HepG2 (cell line): ENCODE measurements around the gene DCTN2. TPM values are rescaled to one million over a fixed set of nuclear protein-coding genes. Genes with fewer than 3 reads are reported as not detected.

ENCODE experiments used
- ATAC-seq: fragments of 200-7000 bp; cut with Tn5 transposase; 3 replicates; pipeline ENCODE4 v1.9.1; 2020; ENCODE audit warnings: mild to moderate bottlenecking, moderate library complexity
- BruUV-seq: library from RNA; stranded (reverse); fragments of 400-500 nt; replicated peaks from 2 replicates; lab custom pipeline; 2021; lab: Mats Ljungman, UMichigan
- CTCF ChIA-PET: fragments of 300-600 bp; formaldehyde crosslinking; extraction: SDS; loops from one replicate; lab custom pipeline; 2021; ENCODE audit warnings: low total read pairs, inconsistent platforms, low intra/inter-chr PET ratio; lab: Yijun Ruan, JAX
- POLR2A ChIA-PET: fragments of 350-600 bp; sonication (Branson Sonifier 250); formaldehyde crosslinking; loops from one replicate; lab custom pipeline; 2020; ENCODE audit warnings: antibody characterized with exemption, inconsistent platforms; lab: Yijun Ruan, JAX
- DNase-seq: peaks from one replicate; pipeline ENCODE4 v3.0.0-alpha.2; 2015; ENCODE audit warnings: low spot score
- FAIRE-seq: peaks from 3 replicates; lab custom pipeline; 2011; peaks lifted over from hg19 to GRCh38; lab: Jason Lieb, UNC
- H2AFZ ChIP-seq: one replicate; pipeline ENCODE4 v1.6.1; 2011; ENCODE audit warnings: low read length, inconsistent platforms
- H3K27ac ChIP-seq: fragments of 300-600 bp; 3 replicates; pipeline ENCODE4 v1.8.0; 2011; ENCODE audit warnings: mixed run types, mild to moderate bottlenecking, mixed read lengths, low read length, inconsistent platforms; ENCODE audit not compliant: insufficient read depth; ENCODE audit errors: extremely low read length
- H3K27me3 ChIP-seq, 2 experiments: fragments of 200-600 bp in 1 of 2; 2 replicates in 1 of 2; 3 replicates in 1 of 2; pipeline versions ENCODE4 v1.6.0 to v1.8.0; 2011; ENCODE audit warnings: low read length in 2 of 2, mild to moderate bottlenecking in 2 of 2, moderate library complexity in 2 of 2, inconsistent platforms in 1 of 2; ENCODE audit not compliant: insufficient read depth in 2 of 2, control insufficient read depth in 1 of 2
- H3K36me3 ChIP-seq, 2 experiments: fragments of 200-600 bp in 1 of 2; replicated peaks in 1 of 2; 2 replicates in 1 of 2; 3 replicates in 1 of 2; pipeline versions ENCODE4 v1.5.1 to v1.8.0; 2011; ENCODE audit warnings: low read length in 2 of 2, inconsistent platforms in 1 of 2; ENCODE audit not compliant: insufficient read depth in 2 of 2, control insufficient read depth in 1 of 2
- H3K4me1 ChIP-seq: 2 replicates; pipeline ENCODE4 v1.5.1; 2012; ENCODE audit warnings: low read length, inconsistent platforms; ENCODE audit not compliant: insufficient read depth
- H3K4me2 ChIP-seq: 2 replicates; pipeline ENCODE4 v1.6.0; 2011; ENCODE audit warnings: low read depth, low read length, inconsistent platforms
- H3K4me3 ChIP-seq, 3 experiments: fragments of 200-600 bp in 1 of 3; sonication (generic), shearing (Covaris generic) in 1 of 3; replicated peaks in 1 of 3; 2 replicates each; pipeline ENCODE4 v1.5.1; 2011 to 2016; ENCODE audit warnings: low read length in 3 of 3, inconsistent platforms in 2 of 3, low read depth in 2 of 3, mild to moderate bottlenecking in 2 of 3, control low read depth in 1 of 3, mixed read lengths in 1 of 3; ENCODE audit not compliant: insufficient read depth in 1 of 3
- H3K79me2 ChIP-seq: one replicate; pipeline ENCODE4 v1.6.1; 2011; ENCODE audit warnings: low read length, inconsistent platforms; ENCODE audit not compliant: insufficient read depth
- H3K9ac ChIP-seq: 2 replicates; pipeline ENCODE4 v1.6.0; 2011; ENCODE audit warnings: mild to moderate bottlenecking, low read depth, low read length, inconsistent platforms; ENCODE audit not compliant: insufficient read depth
- H3K9me3 ChIP-seq: 2 replicates; pipeline ENCODE4 v1.5.1; 2012; ENCODE audit warnings: mild to moderate bottlenecking, low read length
- H4K20me1 ChIP-seq: 2 replicates; pipeline ENCODE4 v1.6.0; 2011; ENCODE audit warnings: inconsistent platforms, mild to moderate bottlenecking, low read length, moderate library complexity; ENCODE audit not compliant: insufficient read depth
- PATZ1 ChIP-seq: sonication (generic); formaldehyde crosslinking; IDR thresholded peaks from 2 replicates; pipeline ENCODE4 v1.4.0; 2020; ENCODE audit warnings: missing genetic modification reagents
- THYN1 ChIP-seq: sonication (generic); formaldehyde crosslinking; IDR thresholded peaks from 2 replicates; pipeline ENCODE4 v1.8.1; 2023; ENCODE audit warnings: low read depth, mild to moderate bottlenecking, moderate library complexity, missing genetic modification reagents, borderline replicate concordance
- ZBTB8A ChIP-seq: sonication (generic); formaldehyde crosslinking; IDR thresholded peaks from 2 replicates; pipeline ENCODE4 v1.4.0; 2020; ENCODE audit warnings: mild to moderate bottlenecking, low read depth, missing genetic modification reagents, borderline replicate concordance
- ZNF552 ChIP-seq: sonication (generic); formaldehyde crosslinking; IDR thresholded peaks from 2 replicates; pipeline ENCODE4 v1.9.0; 2022; ENCODE audit warnings: missing genetic modification reagents, mild to moderate bottlenecking, borderline replicate concordance
- ZNF691 ChIP-seq: sonication (generic); formaldehyde crosslinking; IDR thresholded peaks from 2 replicates; pipeline ENCODE4 v1.4.0; 2020; ENCODE audit warnings: missing genetic modification reagents, low read depth, mild to moderate bottlenecking, borderline replicate concordance
- WGBS: methylation state at CpG from one replicate; pipeline ENCODE4 v1.1.6; 2017; ENCODE audit warnings: low lambda C conversion rate; 5-methylcytosine and 5-hydroxymethylcytosine counted together
- in situ Hi-C: cut with HindIII; loops from 2 replicates; pipeline ENCODE4 v1.10.0; 2017; ENCODE audit warnings: low pct_unique_long_range_greater_than_20kb; ENCODE audit not compliant: extremely low pct_ligation_motif_present
- intact Hi-C: fragments of 100-400 bp; cut with micrococcal nuclease; formaldehyde crosslinking; loops from one replicate; pipeline ENCODE4 v1.10.0; 2022; ENCODE audit not compliant: unreplicated experiment
- polyA plus RNA-seq, 8 experiments: library from polyadenylated mRNA; depleted of rRNA in 3 of 8; stranded (reverse) in 7 of 8; unstranded in 1 of 8; fragments of >200 nt; fragmentation: Illumina TruSeq in 4 of 8; extraction: Trizol in 4 of 8; gene quantifications; 2 replicates each; pipeline versions ENCODE4 v1.2.1 to v1.2.3, GENCODE V29; 2011 to 2016; ENCODE audit warnings: low read depth in 4 of 8, missing spikeins in 1 of 8, mixed read lengths in 1 of 8; ENCODE audit not compliant: insufficient read depth in 1 of 8
- total RNA-seq, 5 experiments: library from RNA; depleted of rRNA; stranded (reverse); fragments of >200 nt; fragmentation: Illumina TruSeq; extraction: Trizol; gene quantifications; 2 replicates each; pipeline ENCODE4 v1.2.3, GENCODE V29; 2016; ENCODE audit warnings: low read depth in 1 of 5

Gene DCTN2
- total and polyA plus RNA-seq, 2 of the 13 experiments (the other 11 are each of a cell fraction or from before 2014, with no cell fraction given), result 72.0 to 77.4 TPM

- TF ChIP-seq ZBTB8A (CRISPR knock-in tag) (no peak), ZNF691 (no peak)
- TF ChIP-seq, all 625 proteins: peak for 0
Observed at GRCh38 chr12:57554897-57555296, 7.9 kb upstream of the DCTN2 start (continued).

GRCh38 chr12:57554453-57554852 is 7.5 kb upstream of the DCTN2 start:
- H3K4me1 ChIP-seq, result peaks cover 26% of the 10 kb centered on the region
- H3K4me2 ChIP-seq, result no peak overlapping the region
- H3K79me2 ChIP-seq, result no peaks in the 10 kb centered on the region
- DNase-seq (no peak), FAIRE-seq (no peak), ATAC-seq (no peak)
- peaks cover 1 to 12% of the 10 kb centered on the region in 2 experiments; a peak in 3 of 5 replicates for H3K27me3 ChIP-seq
- no peak overlapping the region for H3K9ac ChIP-seq
- no peaks in the 10 kb centered on the region for H3K9me3 ChIP-seq
- POLR2A ChIA-PET, result interaction anchor here (1.1 kb wide), 1 partner anchor 21 kb away, joined by 4 read pairs; no protein-coding TSS in a partner anchor
- intact Hi-C loops (no loop called here), in situ Hi-C loops (no loop called here)
- H3K4me3 ChIP-seq, result no peak overlapping the region
- no peak overlapping the region for H2AFZ ChIP-seq
- TF ChIP-seq THYN1 (CRISPR knock-in tag) (no peak), ZNF552 (CRISPR knock-in tag) (no peak), PATZ1 (CRISPR knock-in tag) (no peak)
- CTCF ChIA-PET, result no interaction called here
- H3K36me3 ChIP-seq, result no peaks in the 10 kb centered on the region
- no peak overlapping the region for H3K27ac ChIP-seq
- 82% methylated on average over 2 of the region's 2 CpGs for WGBS
- no peaks in the 10 kb centered on the region for H4K20me1 ChIP-seq
- no TSS peak for BruUV-seq
